Ovary (tissue), 3 donors: Measurements from ENCODE around the gene SGMS1.
"Not testable (repeated sequence)": the region's sequence is repeated elsewhere in the genome, so short reads cannot be mapped to it uniquely, and the experiment has no call there.

Experiments
- EP300 ChIP-seq: sonication (generic); formaldehyde crosslinking; IDR thresholded peaks from one replicate; pipeline ENCODE4 v1.6.1; 2017; ENCODE audit warnings: antibody characterized with exemption
- POLR2A ChIP-seq: fragments of 450-650 bp; IDR thresholded peaks from one replicate; pipeline ENCODE4 v1.6.1; 2017; ENCODE audit warnings: antibody characterized with exemption, mild to moderate bottlenecking, moderate library complexity
- TF ChIP-seq, protein P1 (sequence below), 3 donors: fragments of 450-650 bp in 2 of 3; fragments of 200-600 bp in 1 of 3; IDR thresholded peaks; one replicate each; pipeline versions ENCODE4 v1.5.1 to v1.8.0; 2016 to 2022; ENCODE audit warnings: antibody characterized with exemption in 3 of 3, mild to moderate bottlenecking in 1 of 3
- donor health status: DM: no; HTN: no; CAD: no.

DNA sequence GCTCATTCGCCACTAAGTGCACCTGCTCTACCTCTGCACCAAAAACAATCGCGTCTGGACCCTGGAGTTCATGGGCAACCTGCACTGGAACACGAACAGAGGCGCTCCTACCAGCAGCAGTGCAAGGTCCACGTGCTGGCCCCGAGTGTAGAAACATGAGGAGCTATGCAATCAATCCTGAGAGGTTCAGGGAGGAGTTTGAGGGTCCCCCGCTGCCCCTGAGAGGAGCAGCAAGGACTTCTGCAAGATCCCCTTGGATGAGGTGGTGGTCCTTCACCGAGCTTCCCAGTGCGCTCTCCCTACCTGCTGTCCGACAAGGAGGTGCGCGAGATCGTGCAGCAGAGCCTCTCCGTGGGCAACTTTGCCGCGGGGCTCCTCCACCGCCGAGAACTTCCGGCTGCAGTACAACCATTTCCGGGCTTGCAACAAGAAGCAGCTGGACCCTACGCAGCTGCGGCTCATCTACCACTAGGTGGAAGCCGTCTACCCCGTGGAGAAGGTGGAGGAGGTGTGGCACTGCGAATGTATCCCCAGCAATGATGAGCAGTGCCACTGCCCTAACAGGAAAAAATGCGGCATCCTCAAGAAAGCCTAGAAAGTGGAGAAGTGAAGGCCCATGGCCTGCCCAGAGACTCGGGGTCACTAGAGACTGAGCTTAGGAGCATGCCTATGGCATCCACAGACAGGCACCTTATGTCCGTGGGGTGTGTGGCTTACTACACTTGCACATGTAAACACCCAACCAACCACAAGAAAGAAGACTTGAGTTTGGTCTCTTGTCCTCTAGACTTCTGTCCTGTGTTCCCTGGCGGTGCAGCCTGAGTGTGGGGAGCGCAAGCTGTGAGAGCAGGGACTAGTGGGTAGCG, 36.3 kb upstream of the SGMS1 start:
- TF ChIP-seq POLR2A, EP300: not testable (repeated sequence)
- TF ChIP-seq, protein P1, sequence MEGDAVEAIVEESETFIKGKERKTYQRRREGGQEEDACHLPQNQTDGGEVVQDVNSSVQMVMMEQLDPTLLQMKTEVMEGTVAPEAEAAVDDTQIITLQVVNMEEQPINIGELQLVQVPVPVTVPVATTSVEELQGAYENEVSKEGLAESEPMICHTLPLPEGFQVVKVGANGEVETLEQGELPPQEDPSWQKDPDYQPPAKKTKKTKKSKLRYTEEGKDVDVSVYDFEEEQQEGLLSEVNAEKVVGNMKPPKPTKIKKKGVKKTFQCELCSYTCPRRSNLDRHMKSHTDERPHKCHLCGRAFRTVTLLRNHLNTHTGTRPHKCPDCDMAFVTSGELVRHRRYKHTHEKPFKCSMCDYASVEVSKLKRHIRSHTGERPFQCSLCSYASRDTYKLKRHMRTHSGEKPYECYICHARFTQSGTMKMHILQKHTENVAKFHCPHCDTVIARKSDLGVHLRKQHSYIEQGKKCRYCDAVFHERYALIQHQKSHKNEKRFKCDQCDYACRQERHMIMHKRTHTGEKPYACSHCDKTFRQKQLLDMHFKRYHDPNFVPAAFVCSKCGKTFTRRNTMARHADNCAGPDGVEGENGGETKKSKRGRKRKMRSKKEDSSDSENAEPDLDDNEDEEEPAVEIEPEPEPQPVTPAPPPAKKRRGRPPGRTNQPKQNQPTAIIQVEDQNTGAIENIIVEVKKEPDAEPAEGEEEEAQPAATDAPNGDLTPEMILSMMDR (IDR thresholded peaks at IDR 0.05): not testable (repeated sequence)
